ENCODE measurements around the gene SND1.
A peak's percentile ranks its signal among the peaks of the same experiment; 100 is the strongest.

The SND1 gene

DNA sequence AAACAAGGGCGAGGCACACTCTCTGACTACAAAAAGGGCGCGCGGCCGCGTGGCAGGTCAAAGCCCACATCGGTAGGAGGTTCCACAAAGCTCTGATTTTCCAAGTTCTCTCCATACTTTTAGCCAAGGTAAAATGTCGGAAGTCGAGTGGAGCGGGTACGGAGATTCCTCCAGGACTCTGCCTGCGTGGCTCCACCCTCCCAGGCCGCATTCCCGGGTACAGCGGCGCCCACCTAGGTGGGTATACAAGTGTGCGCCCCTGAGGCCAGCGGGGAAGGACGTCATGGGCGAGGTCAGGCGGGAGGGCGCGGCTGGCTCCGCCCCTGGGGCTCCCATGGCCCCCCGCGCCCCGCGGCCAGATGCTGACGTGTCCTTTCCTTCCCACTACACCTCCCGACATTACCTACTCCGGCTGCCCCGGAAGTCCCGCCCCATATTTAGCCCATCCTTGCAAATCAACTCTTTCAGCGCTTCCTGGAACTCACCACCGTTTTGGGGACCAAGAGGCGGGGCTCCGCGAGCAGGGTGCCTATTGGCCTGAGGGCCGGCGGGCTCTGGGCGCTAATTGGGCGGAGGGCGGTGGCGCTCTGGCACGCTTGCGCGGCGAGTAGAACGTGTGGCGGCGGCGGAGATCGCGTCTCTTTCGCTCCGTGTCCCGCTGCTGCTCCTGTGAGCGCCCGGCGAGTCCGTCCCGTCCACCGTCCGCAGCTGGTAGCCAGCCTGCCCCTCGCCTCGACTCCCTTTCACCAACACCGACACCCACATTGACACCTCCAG lies at the start of gene SND1:
Gene SND1 (plus strand): TSS at position 639 of the 777 bp plus-strand sequence. CDS start 180 bp downstream, outside the sequence.
- DNase-seq = peak; percentile 96

DNA sequence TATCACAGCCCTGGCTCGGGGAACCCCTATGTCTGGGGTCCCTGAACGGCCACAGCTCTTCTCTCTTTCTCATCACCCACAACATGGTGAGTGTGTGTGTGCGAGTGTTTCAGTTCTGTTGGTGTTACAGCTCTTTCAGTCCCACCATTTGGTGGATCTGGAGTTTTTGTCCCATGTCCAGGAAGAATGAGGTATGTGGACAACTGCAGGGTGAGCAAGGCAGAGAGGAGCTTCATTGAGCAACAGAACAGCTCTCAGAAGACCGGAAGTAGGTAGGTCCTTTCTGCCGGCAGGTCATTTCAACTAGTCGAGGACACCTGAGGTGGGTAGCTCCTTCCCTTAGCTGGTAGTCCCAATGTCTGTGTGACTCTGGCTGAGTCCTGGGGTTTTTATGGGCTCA lies 43.5 kb upstream of the SND1 start:
- no peak for DNase-seq

DNA sequence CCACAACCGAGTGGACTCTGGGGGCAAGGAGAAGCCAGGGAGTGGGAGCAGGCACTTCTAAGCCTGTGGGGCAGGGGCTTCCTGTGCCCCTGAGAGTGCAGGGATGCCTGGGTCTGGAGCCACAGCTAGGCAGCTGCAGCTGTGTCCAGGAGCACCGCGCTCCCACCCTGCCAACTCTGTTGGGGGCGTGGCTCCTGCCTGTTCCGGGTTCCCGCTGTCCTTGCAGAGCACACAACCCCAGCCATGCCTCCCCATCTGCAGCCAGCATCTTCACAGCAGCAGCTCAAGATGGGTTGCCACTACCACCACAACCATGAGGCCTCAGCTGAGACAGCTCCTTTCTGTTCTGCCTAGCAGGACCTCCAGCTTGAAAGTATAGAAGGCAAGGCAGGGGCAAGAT lies 42.7 kb upstream of the SND1 start:
- no peak for DNase-seq

DNA sequence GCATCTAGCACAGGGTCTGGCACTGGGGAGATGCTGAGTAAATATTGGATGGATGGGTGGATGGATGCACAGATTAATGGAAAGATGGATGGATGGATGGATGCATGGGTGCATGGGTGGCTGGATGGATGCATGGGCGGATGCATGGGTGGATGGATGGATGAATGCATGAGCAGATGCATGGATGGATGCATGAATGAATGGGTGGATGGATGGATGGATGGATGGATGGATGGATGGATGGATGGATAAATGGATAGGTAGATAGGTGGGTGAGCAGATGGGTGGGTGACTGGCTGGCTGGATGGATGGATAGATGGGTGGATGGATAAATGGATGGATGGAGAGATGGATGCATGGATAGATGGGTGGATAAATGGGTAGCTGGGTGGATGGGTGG lies 39.7 kb upstream of the SND1 start:
- DNase-seq = no peak

DNA sequence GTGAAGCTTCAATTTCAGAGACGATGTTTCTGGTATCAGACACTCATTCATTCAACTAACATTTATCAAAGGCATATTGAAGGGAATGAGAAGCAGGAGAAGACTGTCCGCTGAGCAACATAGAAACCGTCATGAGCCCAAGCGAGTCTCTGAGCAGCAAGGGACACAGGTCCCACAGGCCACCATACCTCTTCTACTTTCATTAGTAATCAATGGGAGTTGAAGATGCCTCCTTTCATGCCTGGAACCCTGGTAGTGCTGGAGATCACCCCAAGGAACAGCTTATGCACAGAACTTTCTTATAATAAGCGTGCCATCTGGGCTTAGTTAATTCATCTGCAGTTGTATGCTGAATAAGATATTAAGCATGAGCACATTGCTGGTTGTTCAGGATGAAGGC lies 35.3 kb upstream of the SND1 start:
- DNase-seq = no peak

DNA sequence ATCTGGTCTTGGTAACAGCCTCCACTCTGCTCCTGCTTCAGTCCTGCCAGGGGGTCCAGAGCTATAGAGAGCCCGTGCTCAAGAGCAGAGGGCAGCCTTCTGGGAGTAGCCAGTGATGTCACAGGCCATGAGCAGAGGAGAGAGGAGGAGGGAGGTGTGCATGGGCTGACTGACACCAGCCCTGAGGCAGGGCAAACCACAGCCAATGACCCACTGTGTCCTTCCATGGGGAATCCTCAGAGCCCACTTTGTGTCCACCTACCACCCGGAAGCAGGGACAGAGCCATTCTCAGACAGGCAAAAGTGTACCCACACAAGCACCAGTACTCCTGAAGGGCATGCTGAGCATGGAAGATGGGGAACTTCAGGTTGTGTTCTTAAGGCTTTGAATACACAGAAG lies 34.0 kb upstream of the SND1 start, which contains the start of gene PAX4:
Gene PAX4 (minus strand): TSS at position 101 of the 400 bp plus-strand sequence. CDS start 2,214 bp downstream, outside the sequence.
- DNase-seq = no peak

DNA sequence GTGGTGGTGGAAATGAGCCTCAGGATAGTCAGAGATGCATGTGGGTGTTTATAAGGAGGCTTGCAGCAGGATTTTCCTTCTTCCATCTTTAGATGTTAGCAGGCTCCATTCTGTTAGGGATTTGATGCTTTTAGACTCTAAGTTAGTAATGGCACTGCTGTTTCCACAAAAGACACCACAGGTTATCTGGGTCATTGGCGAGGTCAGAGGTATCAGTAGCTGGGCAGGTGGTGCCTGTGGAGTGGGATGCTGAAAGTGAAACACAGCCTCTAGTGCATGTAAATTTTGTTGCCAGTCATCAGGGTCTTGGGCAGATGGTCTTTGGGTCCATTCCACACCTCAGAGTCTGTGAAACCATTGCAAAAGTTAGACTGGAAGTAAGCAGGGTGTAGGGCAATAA lies 33.2 kb upstream of the SND1 start:
- no peak for DNase-seq

DNA sequence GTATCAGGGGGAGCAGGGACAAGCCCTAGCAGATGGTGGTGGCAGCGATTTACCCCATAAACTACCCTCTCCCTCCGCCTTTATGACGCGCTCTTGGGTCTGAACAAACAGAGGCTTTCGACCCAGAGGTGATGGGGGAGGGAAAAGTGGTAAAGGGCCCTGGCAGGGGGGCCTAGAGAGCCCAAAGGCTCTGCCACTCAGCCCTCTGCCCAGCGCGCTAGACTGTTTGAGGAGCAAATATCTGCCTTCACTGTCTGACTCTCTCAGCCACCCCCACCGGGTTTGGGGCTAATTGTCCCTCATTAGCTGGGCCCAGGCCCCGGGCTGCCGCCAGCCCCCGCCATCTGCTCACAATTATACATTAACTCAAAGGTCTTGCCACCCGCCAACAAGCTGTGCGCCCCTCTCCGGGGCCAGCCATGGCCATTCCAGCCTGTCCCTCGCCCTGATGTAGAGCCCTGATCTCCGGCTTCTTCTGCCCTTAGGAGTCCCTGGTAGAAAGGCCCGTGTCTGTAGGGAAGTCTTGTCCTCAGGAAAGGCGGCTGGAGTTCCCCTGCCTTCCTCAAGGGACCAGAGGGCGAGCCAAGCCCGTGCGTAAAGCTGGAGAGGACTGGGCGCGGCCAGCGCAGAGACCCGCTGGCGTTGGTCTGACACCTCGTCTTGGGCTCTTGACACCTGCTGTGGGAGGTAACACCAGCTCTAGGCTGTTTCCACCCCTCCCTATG lies 32.2 kb upstream of the SND1 start:
- no peak for DNase-seq

DNA sequence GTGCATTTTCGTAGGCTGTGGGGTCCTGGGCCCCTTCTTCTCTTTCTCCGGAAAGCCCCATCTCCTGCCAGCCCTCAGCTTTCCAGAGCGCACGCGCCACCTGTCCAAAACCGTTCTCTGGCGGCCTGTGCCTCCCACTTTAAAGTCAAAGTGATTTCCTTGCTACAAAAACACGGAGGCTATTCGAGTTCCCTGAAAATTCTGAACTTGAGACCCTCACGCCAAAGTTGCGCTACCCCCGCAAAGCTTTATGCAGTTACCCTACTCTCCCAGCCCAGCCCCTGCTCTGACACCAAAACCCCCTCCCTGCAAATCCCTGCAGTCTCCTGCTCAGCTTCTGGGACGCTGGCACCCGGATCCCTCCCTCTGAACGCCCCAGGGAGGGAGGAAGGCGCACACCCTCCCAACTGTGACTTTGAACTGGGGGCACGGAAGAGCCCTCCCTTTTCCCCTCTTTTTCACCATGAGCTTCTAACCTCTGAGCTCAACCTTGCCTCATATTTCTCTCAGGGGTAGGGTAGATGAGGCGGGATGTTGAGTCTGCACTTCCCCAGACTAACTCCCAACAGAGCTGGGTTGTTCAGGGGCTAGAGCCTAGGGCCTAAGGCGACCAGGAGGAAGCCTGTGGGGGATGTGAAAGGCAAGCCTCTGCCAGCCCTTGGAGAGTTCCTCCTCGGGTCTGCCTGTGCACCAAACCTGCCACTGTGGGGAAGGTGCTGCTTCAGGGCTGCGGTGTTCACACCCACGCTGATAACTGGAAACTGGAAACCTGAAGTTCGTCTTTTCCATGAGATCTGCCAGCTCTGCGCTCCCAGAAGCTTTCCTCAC lies 31.4 kb upstream of the SND1 start:
- no peak for DNase-seq

DNA sequence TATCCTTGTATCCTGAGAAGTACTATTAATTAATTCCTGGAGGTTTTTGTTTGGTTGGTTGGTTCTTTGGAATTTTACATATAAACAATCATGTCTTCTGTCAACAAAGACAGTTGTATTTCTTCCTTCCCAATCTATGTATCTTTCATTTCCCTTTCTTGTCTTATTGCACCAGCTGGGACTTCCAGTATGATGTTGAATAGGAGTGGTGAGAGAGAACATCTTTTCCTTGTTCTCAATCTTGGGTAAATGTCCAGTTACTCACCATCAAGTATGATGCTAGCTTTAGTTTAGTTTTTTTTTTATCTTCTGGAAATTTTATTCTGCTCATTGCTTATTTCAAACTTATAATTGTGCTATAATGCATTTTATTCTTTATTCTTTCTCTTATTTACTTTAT lies 26.7 kb upstream of the SND1 start:
- no peak for DNase-seq

DNA sequence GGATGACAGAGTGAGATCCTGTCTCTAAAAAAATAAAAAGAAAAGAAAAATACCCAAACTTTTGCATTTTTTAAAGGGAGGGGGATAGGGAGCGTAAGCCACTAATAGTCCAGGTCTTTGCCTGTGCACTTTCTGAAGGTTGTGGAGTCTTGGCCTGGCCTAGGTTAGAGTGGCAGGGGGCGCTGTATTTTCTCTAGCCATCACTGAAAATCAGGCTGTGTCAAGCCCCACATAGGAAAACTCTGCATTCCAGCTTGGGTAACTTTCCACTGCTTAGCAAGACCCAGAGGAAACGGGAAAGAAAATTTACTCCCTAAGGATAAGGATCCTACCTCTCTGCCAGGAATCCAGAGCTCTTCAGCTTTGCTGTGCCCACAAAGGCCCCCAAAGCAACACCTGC lies 23.5 kb upstream of the SND1 start:
- no peak for DNase-seq

DNA sequence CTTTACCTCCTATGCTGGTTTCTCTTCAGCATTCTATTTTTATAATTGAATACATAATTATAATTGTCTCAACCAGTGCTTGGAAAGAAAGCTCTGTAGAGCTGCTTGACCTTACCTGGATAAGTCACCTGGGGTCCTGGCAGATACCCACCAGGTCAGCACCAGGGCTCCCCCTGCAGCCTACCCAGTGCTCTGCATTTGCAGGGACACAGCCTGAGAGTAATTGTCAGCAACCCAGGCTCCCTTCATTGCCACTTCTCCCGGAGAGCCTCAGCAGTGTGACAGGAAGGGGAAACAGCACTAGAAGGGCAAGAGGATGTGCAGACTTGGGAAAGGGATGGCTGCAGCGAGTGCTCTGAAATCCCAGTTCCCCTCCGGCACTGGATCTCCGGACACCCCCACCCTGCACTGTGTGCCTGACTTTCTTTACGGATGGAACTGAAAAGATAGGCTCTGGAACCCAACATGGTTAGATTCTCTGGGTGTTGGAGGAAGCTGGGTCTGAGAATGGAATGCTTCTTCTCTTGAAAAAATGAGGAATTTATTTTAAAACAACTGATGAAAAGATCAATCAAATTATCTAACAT lies 22.6 kb upstream of the SND1 start:
- peak; percentile 19 for DNase-seq

DNA sequence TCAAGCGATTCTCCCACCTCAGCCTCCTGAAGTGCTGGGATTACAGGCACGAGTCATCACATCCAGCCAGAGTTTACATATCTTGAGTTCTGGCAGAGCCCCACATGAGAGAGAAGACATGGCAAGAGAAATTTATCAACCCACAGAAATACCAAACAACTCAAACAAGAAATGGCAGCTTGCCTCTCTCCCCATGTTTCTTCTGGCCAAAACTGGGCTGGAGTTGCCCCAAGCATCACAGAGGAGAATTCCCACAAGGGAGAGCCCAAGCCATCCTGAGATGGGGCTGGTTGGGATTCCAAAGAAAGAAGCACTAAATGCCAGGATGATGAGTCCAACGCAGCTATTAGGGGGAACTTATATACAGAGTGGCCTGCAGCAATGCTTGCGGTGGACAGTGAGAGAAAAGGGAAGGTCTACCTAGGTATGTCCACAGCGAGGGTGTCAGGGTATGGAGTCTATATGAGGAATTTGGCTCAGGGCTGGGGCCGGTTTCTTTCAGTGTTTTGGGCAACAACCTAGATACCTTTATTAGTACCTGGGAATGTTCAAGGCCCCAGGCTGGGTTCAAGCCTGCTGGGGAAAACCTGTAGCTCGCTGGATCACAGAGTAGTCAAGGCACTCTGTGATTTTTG lies 19.6 kb upstream of the SND1 start:
- DNase-seq = no peak

DNA sequence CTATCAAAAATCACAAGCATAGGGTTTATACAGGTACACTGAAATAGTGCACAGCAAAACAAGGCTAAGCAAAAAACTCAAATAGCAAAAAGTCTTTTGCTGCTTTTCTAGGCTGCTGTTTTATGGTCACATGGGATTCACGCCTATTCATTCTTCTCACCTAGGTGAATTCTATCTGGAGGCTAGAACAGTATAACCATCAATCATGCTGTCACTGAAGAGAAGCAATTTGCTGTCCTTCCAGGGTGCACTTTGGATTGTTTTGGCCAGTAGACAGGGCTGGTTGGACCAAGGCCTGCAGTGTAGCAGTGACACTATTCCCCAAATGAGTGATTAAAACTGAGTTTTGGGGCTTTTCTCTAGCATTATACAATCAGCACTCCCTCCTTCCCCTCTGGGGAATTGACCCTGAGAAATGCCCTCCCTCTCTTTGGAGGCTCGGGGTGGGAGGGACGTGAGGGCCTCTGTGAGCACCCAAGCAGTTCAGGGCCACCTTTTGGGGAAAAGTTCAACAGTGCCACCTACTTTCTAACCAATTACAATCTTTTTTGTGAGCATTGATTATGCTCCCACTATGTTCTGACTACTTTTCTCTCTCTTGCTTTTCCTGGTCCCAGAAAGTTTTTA lies 16.2 kb upstream of the SND1 start:
- DNase-seq = no peak

DNA sequence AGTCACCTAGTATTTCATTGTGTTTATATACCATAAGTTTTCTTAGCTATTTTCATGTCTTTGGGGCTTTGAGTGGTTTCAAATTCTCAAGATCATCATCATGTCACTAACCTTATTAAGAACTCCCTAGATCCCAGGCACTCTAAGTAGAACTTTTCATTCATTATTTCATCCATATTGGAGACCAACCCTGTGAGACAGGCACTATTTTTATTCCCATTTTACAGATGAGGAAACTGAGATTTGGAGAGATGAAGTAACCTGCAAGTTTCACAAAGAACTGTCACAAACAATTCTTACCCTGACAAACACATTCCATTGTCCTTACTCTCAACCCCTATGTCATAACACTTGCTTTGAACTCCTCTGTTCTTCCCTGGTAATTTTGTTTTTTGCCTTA lies 13.8 kb upstream of the SND1 start:
- no peak for DNase-seq

DNA sequence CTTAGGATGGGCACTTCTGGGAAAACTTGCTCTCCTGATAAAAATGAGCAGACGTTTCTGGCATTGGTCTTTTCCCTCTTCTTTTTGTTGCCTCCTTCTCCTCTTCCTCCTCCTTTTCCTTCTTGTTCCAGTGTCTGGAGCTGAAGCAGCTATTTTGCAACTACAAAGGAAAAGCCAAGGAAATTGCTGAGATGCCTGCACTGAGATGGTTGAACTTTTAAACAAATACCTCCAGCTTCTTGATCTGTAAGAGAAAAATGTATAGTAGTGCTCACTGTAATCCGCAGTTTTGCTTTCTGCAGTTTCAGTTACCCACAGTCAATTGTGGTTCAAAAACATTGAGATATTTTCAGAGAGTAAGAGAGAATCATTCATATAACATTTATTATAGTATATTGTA lies 7.5 kb upstream of the SND1 start:
- no peak for DNase-seq

DNA sequence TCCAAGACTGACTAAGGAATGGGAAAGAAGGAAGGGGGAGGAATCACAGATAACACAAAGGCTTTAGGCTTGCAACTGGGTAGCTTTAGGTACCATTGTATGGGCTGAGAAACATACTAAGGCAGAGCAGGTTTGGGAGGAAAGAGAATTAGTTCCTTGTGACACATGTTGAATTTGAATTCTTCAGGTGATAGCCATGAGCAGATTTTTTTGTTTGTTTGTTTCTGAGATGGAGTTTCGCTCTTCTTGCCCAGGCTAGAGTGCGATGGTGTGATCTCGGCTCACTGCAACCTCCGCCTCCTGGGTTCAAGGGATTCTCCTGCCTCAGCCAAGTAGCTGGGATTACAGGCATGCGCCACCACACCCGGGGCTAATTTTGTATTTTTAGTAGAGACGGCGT lies 4.4 kb upstream of the SND1 start:
- no peak for DNase-seq

DNA sequence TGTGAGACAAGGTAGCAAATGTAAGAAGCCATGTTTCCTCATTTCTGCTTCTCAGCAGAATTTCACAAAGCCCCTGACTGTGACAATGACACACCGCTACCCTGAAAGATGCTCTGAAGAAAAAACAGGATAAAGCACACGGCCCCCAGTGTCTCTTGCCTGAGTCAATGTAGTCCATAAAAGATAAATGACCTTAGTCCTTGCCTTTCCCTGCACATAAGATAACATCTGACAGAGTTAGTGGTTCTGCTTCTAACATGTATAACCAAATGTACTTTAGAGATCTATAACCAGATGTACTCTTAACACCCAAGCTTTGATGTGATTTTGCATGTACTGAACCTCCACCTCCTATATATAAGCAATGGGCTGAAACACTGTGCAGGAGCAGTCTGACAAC lies 3.0 kb upstream of the SND1 start:
- no peak for DNase-seq

DNA sequence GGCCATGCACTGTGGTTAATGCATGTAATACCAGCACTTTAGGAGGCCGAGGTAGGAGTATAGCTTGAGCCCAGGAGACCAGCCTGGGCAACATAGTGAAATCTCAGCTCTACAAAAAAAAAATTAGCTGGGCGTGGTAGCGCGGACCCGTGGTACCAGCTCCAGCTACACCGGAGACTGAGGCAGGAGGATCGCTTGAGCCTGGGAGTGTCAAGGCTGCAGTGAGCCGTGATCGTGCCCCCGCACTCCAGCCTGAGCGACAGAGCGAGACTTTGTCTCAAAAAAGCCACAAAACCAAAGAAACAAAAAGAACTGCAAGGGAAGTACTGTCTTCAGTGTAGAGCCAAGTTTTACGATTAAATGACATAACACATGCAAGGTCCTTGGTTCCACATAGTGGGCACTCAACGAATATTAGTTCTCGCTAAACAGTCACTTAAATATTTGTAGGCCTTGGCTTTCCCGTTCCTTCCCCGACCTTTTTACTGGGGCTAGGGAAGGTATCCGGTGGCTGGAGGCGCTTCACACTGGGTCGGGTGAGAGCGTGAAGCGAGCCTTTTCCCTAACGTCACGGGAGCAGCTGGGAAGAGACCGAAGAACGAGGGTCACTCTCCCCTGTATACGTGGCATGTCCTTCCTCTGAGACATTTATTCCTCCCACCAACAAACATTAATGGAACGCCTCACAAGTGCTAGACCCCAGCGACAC lies 993 bp upstream of the SND1 start:
- no peak for DNase-seq

DNA sequence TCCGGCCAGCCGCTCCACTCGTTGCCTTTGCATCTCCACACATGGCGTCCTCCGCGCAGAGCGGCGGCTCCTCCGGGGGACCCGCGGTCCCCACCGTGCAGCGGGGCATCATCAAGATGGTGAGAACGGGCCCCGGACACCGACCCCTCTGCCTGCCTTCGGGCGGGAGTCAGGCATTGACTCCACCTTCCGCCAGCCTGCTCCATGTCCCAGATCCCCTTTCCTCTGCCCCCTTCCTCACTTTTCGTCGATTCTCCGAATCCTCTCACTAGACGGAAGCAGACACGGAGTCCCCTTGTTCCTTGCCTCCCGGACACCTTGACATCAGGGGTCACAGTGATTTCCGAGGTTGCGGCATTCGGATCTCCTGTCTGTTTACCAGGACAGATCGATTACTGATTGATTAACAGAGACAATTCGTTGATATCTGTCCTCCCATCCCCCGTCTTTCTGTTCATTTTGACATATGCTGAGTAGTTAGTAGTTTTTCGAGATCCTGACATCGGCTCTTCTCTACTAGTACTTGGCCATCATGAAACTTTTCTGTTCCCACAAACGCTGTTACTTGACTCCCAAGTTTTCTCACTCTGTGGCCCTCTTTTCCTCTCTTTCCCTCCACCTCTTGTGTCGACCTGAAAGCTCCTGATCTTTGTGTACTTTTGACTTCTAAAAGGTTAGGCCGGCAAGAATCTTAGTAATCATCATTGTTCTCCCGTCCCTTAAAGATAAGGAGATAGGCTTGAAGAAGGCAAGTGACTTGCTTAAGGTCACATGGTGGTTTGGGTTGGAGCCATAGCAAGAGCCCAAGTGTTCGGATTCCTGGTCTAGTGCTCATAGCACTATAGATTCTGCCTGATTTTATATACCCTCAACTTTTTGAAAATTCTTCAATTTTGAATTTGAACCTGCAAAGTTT lies 597 bp downstream of the SND1 start:
- DNase-seq = no peak
